Measurements from ENCODE around the gene AEBP1.

DNA sequence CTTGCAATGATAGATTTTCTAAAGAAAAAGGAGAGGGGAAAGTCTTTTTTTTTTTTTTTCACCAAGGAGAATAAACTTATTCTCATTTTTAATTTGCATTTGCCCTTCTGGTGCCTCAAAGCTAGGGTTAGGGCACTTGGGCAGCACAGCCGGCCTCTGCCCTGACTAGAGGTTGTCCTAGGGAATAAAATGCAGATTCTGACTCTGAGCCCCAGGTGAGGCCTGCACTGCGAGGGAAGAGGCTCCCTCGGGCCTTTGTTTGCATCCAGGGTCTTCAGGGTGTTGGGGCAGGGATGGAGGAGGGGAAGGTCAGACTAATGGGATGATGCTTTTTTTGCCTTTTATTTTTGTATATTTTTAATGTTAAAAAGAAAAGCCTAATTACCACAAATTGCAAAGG lies 29.1 kb downstream of the AEBP1 start:
- no peak for TF ChIP-seq POLR2A (IDR thresholded peaks at IDR 0.05)
- TF ChIP-seq, protein P1, sequence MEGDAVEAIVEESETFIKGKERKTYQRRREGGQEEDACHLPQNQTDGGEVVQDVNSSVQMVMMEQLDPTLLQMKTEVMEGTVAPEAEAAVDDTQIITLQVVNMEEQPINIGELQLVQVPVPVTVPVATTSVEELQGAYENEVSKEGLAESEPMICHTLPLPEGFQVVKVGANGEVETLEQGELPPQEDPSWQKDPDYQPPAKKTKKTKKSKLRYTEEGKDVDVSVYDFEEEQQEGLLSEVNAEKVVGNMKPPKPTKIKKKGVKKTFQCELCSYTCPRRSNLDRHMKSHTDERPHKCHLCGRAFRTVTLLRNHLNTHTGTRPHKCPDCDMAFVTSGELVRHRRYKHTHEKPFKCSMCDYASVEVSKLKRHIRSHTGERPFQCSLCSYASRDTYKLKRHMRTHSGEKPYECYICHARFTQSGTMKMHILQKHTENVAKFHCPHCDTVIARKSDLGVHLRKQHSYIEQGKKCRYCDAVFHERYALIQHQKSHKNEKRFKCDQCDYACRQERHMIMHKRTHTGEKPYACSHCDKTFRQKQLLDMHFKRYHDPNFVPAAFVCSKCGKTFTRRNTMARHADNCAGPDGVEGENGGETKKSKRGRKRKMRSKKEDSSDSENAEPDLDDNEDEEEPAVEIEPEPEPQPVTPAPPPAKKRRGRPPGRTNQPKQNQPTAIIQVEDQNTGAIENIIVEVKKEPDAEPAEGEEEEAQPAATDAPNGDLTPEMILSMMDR (IDR thresholded peaks at IDR 0.05): no peak
